Brain microvascular endothelial cell (primary cell): Measurements from ENCODE around the gene CRACDL.

ENCODE experiments used
- DNase-seq: peaks from one replicate; pipeline ENCODE4 v3.0.0-alpha.2; 2020
- H3K27ac ChIP-seq: fragments of 250-450 bp; sonication (Bioruptor Pico); 2 replicates; pipeline ENCODE4 v1.5.1; 2020; ENCODE audit warnings: mild to moderate bottlenecking, moderate library complexity
- H3K27me3 ChIP-seq: fragments of 250-450 bp; sonication (Bioruptor Pico); replicated peaks from 2 replicates; pipeline ENCODE4 v1.5.1; 2020; ENCODE audit warnings: mild to moderate bottlenecking
- H3K36me3 ChIP-seq: fragments of 250-450 bp; sonication (Bioruptor Pico); replicated peaks from 2 replicates; pipeline ENCODE4 v1.5.1; 2020; ENCODE audit warnings: mild to moderate bottlenecking
- H3K4me3 ChIP-seq: 2 replicates; pipeline ENCODE4 v1.5.1; 2011; ENCODE audit warnings: low read depth, mild to moderate bottlenecking, control low read depth, low read length, moderate library complexity
- in situ Hi-C: cut with HindIII; loops from 2 replicates; pipeline ENCODE4 v1.10.0; 2017; ENCODE audit warnings: low sequenced_read_pairs, low pct_ligation_motif_present
- TF ChIP-seq, protein P1 (sequence below): IDR thresholded peaks from 2 replicates; pipeline ENCODE4 v1.5.1; 2011; ENCODE audit warnings: low read depth, mild to moderate bottlenecking, moderate library complexity, low read length, control low read depth, inconsistent platforms; ENCODE audit errors: missing control alignments

CRACDL gene

DNA sequence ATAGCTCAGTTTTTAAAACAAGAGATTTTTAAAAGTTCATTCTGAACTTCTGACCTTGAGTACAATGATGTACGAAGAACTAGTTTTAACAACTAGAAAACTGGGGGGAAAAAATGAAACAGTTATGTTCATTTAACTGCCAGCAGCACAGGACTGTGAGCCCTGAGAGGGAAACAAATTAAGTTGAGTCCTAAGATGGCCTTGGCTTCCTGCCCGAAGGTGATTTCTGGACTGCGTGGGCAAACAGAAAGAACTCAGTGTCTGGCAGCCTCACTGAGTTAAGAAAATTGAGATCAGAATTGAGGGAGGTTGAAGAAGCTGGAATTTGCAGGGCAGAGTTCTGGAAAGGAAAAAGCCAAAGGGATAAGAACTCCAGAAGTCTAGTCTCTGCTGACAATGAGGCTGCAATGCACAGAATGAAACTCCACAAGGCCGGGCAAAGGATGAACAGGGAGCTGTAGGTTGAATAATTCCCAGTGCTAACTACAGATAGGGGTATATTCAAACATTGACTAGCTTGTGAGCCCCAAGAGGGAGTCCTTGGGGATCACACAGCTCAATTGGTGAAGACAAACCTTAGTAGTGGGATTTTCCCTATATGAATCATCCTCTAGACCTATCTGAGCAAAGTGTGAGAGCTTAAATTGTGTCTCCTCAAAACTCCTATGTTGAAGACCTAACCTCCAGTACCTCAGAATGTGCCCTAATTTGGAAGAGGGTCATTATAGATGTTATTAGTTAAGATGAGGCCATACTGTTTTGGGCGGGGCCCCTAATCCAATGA is 13.1 kb upstream of the CRACDL start:
- Histone ChIP-seq H3K27ac (no peak overlapping the region), H3K27me3 (no peaks in the 10 kb centered on the region), H3K36me3 (no peaks in the 10 kb centered on the region), H3K4me3 (no peak overlapping the region)
- TF ChIP-seq, protein P1, sequence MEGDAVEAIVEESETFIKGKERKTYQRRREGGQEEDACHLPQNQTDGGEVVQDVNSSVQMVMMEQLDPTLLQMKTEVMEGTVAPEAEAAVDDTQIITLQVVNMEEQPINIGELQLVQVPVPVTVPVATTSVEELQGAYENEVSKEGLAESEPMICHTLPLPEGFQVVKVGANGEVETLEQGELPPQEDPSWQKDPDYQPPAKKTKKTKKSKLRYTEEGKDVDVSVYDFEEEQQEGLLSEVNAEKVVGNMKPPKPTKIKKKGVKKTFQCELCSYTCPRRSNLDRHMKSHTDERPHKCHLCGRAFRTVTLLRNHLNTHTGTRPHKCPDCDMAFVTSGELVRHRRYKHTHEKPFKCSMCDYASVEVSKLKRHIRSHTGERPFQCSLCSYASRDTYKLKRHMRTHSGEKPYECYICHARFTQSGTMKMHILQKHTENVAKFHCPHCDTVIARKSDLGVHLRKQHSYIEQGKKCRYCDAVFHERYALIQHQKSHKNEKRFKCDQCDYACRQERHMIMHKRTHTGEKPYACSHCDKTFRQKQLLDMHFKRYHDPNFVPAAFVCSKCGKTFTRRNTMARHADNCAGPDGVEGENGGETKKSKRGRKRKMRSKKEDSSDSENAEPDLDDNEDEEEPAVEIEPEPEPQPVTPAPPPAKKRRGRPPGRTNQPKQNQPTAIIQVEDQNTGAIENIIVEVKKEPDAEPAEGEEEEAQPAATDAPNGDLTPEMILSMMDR = no peak
- in situ Hi-C loops = no loop called here
- no peak for DNase-seq

DNA sequence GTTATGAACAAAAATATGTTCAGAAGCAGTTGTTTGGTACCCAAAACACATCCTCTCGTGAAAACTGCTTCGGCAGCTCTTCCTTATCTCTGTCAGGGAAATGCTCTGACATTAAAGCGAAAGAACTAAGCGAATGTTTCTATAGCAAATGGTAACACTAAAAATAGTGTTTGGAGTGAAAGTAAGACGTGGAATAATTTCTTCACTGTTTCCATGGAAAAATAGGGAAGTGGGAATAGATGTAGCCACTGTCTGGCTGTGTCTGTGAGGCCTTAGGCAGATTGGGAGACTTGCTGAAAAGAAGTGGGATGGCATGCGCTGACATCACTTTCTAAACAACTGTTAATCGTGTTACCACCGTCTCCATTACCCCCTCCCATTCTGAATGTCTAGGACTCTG is 11.5 kb upstream of the CRACDL start:
- Histone ChIP-seq H3K27ac (no peak overlapping the region), H3K36me3 (no peaks in the 10 kb centered on the region), H3K4me3 (no peak overlapping the region), H3K27me3 (no peaks in the 10 kb centered on the region)
- no peak for DNase-seq
- TF ChIP-seq, protein P1 = no peak
- in situ Hi-C loops = no loop called here

DNA sequence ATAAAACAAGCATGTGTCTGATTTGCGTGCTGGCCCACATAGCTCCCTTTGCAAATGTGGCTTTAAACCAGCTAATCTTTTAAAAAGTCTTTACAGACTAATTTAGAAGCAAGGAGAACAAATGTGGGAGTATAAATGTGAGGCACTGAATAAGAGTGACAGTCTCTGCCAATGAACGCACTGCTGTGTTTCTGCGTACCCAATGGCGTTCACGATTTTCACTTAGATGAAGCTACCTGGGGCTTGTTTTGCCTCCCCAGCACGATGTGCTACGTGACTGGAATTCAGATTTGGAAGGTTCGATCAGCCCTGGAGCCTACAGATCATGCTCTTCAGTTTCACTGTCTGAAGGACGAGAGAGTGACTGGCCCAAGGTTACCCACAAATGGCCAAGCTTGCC is 10.8 kb upstream of the CRACDL start:
- no peak overlapping the region for H3K4me3 ChIP-seq
- no peak for DNase-seq
- H3K36me3 ChIP-seq = no peaks in the 10 kb centered on the region
- no peaks in the 10 kb centered on the region for H3K27me3 ChIP-seq
- in situ Hi-C loops = no loop called here
- TF ChIP-seq, protein P1 = no peak
- H3K27ac ChIP-seq = no peak overlapping the region

DNA sequence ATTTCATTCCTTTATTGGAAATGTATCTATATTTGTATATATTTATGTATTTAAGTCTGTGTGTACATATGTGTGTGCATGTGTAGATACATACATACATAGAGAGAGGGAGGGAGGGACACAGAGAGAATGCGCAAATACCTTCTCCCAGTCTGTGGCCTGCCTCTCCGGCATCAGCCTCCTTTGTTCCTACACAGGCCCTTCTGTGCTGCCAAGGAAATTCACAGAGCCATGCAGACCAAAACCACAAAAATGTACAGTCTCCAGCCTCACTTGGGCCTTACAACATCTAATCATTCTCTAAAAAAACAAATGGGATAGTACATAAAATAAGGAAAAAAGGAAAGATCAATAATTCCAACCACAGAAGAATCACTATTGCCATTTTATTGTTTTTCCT is 8.8 kb upstream of the CRACDL start:
- DNase-seq = peak; percentile 57
- no peaks in the 10 kb centered on the region for H3K36me3 ChIP-seq
- no peak overlapping the region for H3K4me3 ChIP-seq
- in situ Hi-C loops = no loop called here
- H3K27me3 ChIP-seq = no peaks in the 10 kb centered on the region
- TF ChIP-seq, protein P1 = no peak
- H3K27ac ChIP-seq = no peak overlapping the region

DNA sequence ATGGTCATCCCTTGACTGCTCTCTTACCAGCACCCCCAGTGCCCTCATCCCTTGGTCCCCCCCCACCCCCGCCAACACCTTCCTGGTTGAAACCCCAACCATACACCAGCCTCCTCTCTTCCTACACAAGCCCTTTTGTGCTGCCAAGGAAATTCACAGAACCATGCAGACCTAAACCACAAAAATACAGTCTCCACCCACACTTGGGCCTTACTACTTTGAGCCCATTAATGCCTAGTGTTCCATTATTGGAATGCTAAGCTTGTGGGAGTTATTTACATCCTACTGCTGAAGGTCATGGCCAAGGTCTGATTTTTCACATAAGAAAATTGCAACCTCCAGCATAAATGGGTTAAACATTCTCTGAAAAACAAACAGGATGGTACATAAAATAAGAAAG is 4.1 kb upstream of the CRACDL start:
- in situ Hi-C loops = no loop called here
- DNase-seq = no peak

More for the DNA sequence above, 4.1 kb upstream of the CRACDL start:
- H3K27me3 ChIP-seq = peaks cover 35% of the 10 kb centered on the region
- TF ChIP-seq, protein P1 = no peak
- H3K27ac ChIP-seq = no peak overlapping the region
- H3K4me3 ChIP-seq = no peak overlapping the region
- no peaks in the 10 kb centered on the region for H3K36me3 ChIP-seq
